Measurements from ENCODE around the gene ATP5MK.

- TF ChIP-seq, protein P1, sequence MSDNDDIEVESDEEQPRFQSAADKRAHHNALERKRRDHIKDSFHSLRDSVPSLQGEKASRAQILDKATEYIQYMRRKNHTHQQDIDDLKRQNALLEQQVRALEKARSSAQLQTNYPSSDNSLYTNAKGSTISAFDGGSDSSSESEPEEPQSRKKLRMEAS (IDR thresholded peaks at IDR 0.05) = no peak
- TF ChIP-seq RAD21 (IDR thresholded peaks at IDR 0.05; ENCODE audit: low read depth) (no peak), CEBPB (IDR thresholded peaks at IDR 0.05) (no peak), TAF1 (IDR thresholded peaks at IDR 0.05; ENCODE audit: low read depth) (no peak), CREB1 (IDR thresholded peaks at IDR 0.05; ENCODE audit: low read depth) (no peak), YY1 (IDR thresholded peaks at IDR 0.05; ENCODE audit: low read depth) (no peak), EGR1 (IDR thresholded peaks at IDR 0.05) (no peak), FOXM1 (IDR thresholded peaks at IDR 0.05; ENCODE audit: borderline replicate concordance, low read depth) (no peak)
- TF ChIP-seq, protein P2, sequence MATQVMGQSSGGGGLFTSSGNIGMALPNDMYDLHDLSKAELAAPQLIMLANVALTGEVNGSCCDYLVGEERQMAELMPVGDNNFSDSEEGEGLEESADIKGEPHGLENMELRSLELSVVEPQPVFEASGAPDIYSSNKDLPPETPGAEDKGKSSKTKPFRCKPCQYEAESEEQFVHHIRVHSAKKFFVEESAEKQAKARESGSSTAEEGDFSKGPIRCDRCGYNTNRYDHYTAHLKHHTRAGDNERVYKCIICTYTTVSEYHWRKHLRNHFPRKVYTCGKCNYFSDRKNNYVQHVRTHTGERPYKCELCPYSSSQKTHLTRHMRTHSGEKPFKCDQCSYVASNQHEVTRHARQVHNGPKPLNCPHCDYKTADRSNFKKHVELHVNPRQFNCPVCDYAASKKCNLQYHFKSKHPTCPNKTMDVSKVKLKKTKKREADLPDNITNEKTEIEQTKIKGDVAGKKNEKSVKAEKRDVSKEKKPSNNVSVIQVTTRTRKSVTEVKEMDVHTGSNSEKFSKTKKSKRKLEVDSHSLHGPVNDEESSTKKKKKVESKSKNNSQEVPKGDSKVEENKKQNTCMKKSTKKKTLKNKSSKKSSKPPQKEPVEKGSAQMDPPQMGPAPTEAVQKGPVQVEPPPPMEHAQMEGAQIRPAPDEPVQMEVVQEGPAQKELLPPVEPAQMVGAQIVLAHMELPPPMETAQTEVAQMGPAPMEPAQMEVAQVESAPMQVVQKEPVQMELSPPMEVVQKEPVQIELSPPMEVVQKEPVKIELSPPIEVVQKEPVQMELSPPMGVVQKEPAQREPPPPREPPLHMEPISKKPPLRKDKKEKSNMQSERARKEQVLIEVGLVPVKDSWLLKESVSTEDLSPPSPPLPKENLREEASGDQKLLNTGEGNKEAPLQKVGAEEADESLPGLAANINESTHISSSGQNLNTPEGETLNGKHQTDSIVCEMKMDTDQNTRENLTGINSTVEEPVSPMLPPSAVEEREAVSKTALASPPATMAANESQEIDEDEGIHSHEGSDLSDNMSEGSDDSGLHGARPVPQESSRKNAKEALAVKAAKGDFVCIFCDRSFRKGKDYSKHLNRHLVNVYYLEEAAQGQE (IDR thresholded peaks at IDR 0.05; ENCODE audit: low read depth) = no peak
Measured at GRCh38 chr10:103415581-103415980, 19.3 kb upstream of the ATP5MK start.
